ENCODE measurements around the gene FEM1A.
"Not testable (repeated sequence)": the region's sequence is repeated elsewhere in the genome, so short reads cannot be mapped to it uniquely, and the experiment has no call there.

The FEM1A gene, protein sequence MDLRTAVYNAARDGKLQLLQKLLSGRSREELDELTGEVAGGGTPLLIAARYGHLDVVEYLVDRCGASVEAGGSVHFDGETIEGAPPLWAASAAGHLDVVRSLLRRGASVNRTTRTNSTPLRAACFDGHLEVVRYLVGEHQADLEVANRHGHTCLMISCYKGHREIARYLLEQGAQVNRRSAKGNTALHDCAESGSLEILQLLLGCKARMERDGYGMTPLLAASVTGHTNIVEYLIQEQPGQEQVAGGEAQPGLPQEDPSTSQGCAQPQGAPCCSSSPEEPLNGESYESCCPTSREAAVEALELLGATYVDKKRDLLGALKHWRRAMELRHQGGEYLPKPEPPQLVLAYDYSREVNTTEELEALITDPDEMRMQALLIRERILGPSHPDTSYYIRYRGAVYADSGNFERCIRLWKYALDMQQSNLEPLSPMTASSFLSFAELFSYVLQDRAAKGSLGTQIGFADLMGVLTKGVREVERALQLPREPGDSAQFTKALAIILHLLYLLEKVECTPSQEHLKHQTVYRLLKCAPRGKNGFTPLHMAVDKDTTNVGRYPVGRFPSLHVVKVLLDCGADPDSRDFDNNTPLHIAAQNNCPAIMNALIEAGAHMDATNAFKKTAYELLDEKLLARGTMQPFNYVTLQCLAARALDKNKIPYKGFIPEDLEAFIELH

GRCh38 chr19:4791183-4792018 is at the start of gene FEM1A:
FEM1A (plus strand) TSS chr19:4791734; CDS start chr19:4791855, 121 bp downstream.
- peak; percentile 98 for DNase-seq (ENCODE audit: low spot score)

- no peak for DNase-seq (ENCODE audit: low spot score)
Observed at GRCh38 chr19:4742723-4743646, 48.5 kb upstream of the FEM1A start.

GRCh38 chr19:4744451-4745174 is 46.9 kb upstream of the FEM1A start:
- DNase-seq (ENCODE audit: low spot score) = peak; percentile 95

GRCh38 chr19:4745175-4745574 is 46.4 kb upstream of the FEM1A start:
- DNase-seq (ENCODE audit: low spot score) = not testable (repeated sequence)

DNA sequence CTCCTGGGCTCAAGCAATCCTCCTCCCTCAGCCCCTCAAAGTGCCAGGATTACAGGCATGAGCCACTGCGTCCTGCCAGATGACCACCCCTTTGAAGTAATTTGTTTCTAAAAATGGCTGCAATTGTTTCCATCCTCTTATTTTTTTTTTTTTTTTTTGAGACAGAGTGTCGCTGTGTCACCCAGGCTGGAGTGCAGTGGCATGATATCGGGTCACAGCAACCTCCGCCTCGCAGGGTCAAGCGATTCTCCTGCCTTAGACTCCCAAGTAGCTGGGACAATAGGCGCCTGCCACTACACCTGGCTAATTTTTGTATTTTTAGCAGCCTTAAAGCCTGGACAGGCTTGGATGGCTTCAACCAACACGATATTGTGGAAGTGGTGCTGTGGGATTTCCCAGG is 45.5 kb upstream of the FEM1A start:
- DNase-seq (ENCODE audit: low spot score) = no peak

- no peak for DNase-seq (ENCODE audit: low spot score)
Observed at GRCh38 chr19:4748185-4748584, 43.3 kb upstream of the FEM1A start.

GRCh38 chr19:4748589-4748988 is 42.9 kb upstream of the FEM1A start:
- DNase-seq (ENCODE audit: low spot score) = no peak

GRCh38 chr19:4749870-4750590 is 41.5 kb upstream of the FEM1A start:
- no peak for DNase-seq (ENCODE audit: low spot score)

DNA sequence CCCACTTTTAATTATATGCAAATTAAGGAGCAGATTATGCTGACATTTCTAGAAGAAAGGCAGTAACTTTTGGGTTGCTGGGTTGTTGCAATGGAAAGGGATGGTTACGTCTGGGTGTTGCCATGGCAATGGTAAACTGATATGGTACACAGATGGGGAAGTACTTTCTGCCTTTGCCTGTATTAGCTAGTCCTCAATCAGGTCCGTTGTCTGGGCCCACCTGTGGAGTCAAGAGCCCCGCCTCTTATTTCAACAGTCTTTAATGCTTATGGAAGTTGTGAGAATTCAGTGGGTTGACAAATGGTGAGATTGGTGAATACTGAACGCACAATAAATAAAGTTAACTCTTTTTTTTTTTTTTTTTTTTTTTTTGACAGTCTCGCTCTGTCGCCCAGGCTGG is 37.3 kb upstream of the FEM1A start:
- DNase-seq (ENCODE audit: low spot score) = no peak

DNA sequence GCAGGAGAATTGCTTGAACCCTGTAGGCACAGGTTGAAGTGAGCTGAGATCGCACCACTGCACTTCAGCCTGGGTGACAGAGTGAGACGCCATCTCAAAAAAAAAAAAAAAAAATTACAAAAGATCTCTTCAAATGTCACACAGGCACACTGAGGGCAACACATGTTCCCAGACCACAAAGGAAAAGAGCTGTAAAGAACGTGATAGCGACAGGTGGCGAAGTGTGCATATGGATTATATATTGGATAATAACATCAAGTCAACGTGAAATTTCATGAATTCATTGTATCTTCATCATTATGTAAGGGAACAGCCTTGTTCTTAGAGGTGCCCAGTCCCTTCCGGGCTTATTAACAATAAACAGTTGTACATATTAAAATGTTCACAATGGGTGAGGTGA is 36.1 kb upstream of the FEM1A start:
- DNase-seq (ENCODE audit: low spot score) = no peak

DNA sequence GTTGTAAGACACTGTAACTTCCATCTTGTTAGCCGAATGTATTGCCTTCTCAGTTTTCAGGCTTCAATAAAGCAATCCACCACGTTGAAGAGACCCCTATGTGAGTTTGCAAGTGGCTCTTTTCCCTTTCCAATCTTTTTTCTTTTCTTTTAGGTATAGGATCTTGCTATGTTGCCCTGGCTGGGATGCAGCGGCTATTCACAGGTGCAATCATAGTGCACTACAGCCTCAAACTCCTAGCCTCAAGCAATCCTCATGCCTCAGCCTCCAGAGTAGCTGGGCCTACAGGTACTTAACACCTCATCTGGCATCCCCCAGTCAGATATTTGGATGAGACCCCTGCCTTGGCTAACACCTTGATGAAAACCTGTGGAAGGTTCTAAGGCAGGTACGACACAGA is 33.5 kb upstream of the FEM1A start:
- DNase-seq (ENCODE audit: low spot score) = no peak

GRCh38 chr19:4758659-4759058 is 32.9 kb upstream of the FEM1A start:
- no peak for DNase-seq (ENCODE audit: low spot score)

GRCh38 chr19:4759388-4760284 is 31.9 kb upstream of the FEM1A start:
- peak; percentile 98 for DNase-seq (ENCODE audit: low spot score)

GRCh38 chr19:4760285-4760650 is 31.3 kb upstream of the FEM1A start:
- no peak for DNase-seq (ENCODE audit: low spot score)

DNA sequence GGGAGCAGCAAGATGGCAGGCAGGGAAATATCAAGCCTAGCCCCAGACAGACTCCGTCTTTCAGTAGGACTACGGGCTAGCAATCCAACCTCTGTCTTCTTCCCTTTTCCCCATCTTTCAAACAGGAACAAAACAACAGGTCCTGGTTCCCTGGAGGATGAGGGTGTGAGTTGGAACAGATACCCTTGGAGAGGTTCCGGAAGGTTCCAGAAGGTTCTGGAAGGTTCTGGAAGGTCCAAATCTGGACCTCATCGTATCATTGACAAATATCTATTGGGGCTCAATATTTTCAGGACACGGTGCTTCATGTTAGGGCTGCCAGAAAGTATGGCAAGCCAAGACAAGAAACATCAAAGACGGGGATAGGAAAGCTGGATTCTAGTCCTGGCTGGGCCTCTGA is 28.5 kb upstream of the FEM1A start:
- DNase-seq (ENCODE audit: low spot score) = no peak

- DNase-seq (ENCODE audit: low spot score) = no peak
Observed at GRCh38 chr19:4764393-4764660, 27.2 kb upstream of the FEM1A start.

DNA sequence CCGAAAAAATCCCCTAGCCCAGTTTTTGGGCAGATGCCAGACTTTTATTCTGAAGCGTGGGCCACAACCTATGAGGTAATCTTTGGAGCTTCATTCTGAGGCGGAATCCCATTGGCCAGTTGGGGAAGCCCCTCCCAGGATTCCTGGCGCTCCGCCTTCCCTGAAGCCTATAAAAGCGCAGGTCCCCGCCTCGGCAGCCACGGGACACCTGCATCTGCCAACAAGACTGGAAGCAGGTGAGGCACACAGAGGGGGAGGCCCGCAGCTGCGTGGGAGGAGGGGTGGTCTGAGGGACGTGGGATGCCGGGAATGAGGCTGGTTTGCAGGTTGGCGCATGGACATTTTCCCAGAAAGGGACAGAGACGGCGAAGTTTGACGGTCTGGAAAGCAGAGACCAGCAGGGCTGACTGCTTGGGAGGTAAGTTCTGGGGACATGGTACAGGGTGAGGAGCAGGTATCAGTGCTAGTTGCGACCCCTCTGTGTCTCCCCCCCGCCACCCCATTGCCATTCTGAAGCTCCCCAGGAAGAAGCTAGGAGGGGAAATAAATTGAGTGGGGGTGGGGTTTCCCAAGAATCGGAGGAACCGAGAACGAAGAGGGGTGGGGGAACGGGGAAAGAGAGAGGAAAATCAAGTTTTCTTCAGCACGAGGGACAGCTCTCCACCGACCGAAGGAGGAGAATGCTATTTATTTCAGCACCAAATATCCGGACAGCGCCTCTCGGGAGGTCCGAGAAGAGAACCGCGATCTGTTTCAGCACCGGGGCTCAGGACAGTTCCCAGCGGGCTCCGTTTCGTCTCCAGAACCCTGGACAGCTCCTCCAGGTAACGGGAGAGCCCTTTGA is 22.4 kb upstream of the FEM1A start:
- DNase-seq (ENCODE audit: low spot score) = peak; percentile 75

DNA sequence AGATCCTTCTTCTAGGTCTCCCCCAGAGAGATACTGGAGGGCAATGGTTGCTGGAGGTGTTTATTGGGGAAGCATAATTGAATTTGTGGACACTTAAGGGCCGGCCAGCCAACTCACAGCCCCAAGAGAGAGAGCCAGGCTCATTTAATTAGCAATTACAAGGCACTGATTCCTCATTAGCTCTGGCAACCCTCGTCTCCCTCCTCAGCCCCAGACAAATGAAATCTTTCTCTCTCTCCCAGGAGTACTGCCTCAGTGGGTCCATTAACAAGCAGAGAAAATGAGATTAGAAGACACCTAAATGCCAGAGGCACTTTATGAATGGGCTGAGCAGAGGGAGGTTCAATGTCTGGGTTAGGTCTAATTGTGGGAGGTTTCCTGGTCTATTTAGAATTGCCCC is 19.0 kb upstream of the FEM1A start:
- no peak for DNase-seq (ENCODE audit: low spot score)

Data from hepatic stellate cell (primary cell).